Esophagus squamous epithelium (tissue), 4 donors: ENCODE data around the gene PARD3B.

Source experiments
- POLR2A ChIP-seq, 4 donors: fragments of 450-650 bp; IDR thresholded peaks; one replicate each; pipeline ENCODE4 v1.6.1; 2017; ENCODE audit warnings: antibody characterized with exemption in 4 of 4, mild to moderate bottlenecking in 4 of 4, moderate library complexity in 3 of 4
- TF ChIP-seq, protein P1 (sequence below), 6 experiments: fragments of 450-650 bp in 4 of 6; fragments of 200-600 bp in 2 of 6; sonication (generic) in 2 of 6; IDR thresholded peaks; one replicate each; pipeline ENCODE4 v1.5.1; 2016 to 2019; ENCODE audit warnings: antibody characterized with exemption in 6 of 6, mild to moderate bottlenecking in 4 of 6, moderate library complexity in 4 of 6

DNA sequence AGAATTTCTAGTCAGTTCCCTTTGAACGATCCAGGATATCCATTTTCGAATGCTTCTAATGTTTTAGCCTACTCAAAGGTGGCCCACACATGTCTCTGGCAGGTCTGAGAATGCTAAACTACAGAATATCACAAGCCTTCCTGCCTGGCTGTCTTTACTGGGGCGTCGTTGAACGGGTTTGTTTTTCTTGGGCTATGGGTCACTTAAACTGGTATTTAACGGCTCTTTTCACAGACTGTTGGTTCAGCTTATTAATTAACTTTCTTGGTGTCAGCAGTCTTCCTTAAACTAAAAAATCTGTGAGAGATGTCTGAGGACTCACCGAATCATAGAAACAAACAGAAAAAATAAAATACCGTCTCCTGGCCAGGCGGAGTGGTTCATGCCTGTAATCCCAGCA is 573.9 kb downstream of the PARD3B start:
- TF ChIP-seq POLR2A (IDR thresholded peaks at IDR 0.05), result no peak
- TF ChIP-seq, protein P1, sequence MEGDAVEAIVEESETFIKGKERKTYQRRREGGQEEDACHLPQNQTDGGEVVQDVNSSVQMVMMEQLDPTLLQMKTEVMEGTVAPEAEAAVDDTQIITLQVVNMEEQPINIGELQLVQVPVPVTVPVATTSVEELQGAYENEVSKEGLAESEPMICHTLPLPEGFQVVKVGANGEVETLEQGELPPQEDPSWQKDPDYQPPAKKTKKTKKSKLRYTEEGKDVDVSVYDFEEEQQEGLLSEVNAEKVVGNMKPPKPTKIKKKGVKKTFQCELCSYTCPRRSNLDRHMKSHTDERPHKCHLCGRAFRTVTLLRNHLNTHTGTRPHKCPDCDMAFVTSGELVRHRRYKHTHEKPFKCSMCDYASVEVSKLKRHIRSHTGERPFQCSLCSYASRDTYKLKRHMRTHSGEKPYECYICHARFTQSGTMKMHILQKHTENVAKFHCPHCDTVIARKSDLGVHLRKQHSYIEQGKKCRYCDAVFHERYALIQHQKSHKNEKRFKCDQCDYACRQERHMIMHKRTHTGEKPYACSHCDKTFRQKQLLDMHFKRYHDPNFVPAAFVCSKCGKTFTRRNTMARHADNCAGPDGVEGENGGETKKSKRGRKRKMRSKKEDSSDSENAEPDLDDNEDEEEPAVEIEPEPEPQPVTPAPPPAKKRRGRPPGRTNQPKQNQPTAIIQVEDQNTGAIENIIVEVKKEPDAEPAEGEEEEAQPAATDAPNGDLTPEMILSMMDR (IDR thresholded peaks at IDR 0.05), result no peak
